NCI-H2081 (cell line): ENCODE measurements around the gene MARCHF11.

Experiments used
- DNase-seq, 2 experiments: peaks; one replicate each; lab custom pipeline; 2025; lab: John Stamatoyannopoulos, UW

MARCHF11 gene

GRCh38 chr5:16057277-16057676 lies 122.3 kb downstream of the MARCHF11 start:
- no peak for DNase-seq

DNA sequence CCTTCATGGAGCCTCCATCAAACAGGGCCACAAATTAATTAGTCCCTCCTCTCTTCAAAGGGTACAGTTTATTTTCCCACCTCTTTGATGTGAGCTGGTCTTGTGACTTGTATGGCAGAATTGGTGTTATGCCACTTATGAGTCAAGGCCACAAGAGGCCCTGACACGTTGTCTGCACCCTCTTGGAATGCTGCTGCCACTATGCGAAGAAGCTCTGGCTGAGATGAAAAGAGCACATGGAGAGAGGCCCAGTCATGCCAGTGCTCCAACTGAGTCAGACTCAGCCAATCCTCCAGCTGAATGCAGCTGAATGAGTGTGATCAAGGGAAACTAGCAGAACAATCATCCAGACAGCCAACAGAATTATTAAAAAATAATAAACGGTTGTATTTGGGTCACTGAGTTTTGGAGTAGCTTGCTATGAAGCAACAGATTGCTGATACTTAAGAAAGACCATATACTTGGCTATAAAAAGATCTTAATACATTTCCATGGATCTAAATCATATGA lies 128.3 kb downstream of the MARCHF11 start:
- no peak for DNase-seq

GRCh38 chr5:16050414-16050813 lies 129.2 kb downstream of the MARCHF11 start:
- DNase-seq, result no peak

- no peak for DNase-seq
Measured at GRCh38 chr5:16049761-16050160, 129.8 kb downstream of the MARCHF11 start.

DNA sequence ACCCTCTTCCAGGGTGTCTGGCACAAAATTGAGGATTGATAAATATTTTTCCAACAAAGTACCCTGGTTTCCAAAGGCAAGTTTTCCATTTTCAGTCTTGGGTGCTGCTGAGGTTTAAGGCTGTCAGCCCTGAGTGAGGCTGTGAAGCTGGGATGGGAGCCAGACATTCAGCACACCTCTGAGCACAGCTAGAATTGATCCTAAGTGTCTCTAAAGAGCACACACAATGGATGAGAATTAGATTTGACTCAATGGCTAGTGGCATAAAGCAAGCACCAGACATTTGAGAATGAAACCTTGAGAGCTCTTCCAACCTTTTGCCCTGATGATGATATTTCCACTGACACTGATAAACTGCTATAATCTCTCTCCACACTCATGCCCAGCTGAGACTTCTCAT lies 131.5 kb downstream of the MARCHF11 start:
- no peak for DNase-seq

DNA sequence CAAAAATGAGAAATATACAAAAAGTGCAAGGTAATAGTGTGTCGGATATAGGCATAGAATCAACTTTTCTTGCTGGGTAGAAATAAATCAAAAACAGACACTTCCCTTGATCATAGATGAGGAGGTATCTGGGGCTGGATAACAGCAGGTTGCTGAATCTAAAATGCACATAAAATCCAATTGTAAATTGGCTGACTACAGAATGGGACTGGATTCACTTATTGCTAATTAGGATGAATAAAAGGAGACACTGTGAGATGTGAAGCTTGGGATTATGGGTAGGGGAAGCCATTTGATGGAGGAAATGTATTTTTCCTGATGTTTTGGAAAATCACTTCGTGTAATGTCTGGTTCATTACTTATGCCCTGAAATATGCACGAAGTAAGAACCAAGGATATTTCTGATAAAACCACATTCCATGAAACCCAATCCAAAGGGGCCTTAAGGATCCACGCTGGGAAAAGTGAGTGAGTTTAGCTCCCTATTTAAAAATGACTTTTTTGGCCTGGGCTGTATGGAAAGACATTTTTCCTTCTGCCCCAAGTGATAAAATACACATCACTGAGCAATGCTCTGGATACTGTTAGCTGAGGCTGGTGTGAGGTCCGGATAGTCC lies 136.1 kb downstream of the MARCHF11 start:
- no peak for DNase-seq

- DNase-seq, result no peak
Measured at GRCh38 chr5:16037121-16037845, 142.3 kb downstream of the MARCHF11 start.

- DNase-seq, result no peak
Measured at GRCh38 chr5:16034319-16035001, 145.1 kb downstream of the MARCHF11 start.

GRCh38 chr5:16033187-16033925 lies 146.2 kb downstream of the MARCHF11 start:
- DNase-seq, result no peak

- no peak for DNase-seq
Measured at GRCh38 chr5:16028708-16029107, 150.9 kb downstream of the MARCHF11 start.

DNA sequence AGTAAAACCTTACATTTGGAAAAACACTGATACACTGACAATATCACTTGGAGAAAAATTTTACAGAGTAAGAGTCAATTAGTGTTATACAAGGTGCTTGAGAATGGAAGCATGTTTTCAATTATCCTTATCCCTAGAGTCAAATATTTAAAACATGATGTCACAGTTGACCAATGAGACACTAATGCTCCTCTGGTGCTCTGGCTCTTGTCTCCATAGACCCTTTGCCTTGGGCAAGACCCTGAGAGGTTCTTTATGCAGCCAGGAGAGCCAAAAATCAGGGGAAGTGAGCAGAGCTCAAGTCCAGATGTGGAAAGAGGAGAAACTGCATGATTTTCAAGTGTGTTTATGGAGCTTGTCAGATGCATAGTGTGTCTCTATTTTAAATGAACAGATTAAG lies 153.9 kb downstream of the MARCHF11 start:
- no peak for DNase-seq

GRCh38 chr5:16018970-16019369 lies 160.6 kb downstream of the MARCHF11 start:
- no peak for DNase-seq

DNA sequence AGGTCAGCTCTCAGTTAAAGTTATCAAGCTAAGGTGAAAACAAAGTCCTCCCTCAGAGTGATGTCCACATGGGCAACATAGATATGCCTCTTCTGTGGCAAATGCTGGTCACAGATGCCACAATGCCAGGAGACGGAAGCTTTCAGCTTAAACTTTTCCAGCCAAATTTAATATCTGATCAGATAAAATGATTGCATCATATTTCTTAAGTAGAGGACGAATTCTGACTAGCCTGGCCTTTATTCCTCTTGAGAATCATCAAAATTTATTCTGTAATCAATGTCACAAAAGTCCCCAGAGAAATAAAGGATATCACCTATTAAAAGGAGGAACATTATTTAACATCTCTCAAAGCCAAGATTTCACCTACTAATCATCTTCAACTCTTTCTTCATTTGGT lies 161.9 kb downstream of the MARCHF11 start:
- no peak for DNase-seq
